ENCODE results near the gene ZNF134.

The ZNF134 gene

DNA sequence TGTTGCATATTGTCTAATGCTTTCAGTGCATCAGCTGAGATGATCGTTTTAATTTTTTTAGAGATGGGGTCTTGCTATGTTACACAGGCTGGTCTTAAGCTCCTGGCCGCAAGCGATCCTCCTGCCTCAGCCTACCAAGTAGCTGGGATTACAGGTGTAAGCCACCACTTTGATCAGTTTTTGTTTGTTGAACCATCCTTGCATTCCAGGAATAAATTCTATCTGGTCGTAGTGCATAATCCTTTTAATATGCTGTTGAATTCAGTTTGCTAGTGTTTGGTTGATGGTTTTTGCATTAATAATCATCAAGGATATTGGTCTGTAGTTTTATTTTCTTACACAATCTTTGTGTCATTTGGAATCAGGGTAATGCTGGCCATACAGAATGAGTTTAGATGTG, 23.3 kb downstream of the ZNF134 start:
- H3K4me3 ChIP-seq (ENCODE audit: control insufficient read depth, low read depth, low read length): no peak overlapping the region
- TF ChIP-seq, protein P1, sequence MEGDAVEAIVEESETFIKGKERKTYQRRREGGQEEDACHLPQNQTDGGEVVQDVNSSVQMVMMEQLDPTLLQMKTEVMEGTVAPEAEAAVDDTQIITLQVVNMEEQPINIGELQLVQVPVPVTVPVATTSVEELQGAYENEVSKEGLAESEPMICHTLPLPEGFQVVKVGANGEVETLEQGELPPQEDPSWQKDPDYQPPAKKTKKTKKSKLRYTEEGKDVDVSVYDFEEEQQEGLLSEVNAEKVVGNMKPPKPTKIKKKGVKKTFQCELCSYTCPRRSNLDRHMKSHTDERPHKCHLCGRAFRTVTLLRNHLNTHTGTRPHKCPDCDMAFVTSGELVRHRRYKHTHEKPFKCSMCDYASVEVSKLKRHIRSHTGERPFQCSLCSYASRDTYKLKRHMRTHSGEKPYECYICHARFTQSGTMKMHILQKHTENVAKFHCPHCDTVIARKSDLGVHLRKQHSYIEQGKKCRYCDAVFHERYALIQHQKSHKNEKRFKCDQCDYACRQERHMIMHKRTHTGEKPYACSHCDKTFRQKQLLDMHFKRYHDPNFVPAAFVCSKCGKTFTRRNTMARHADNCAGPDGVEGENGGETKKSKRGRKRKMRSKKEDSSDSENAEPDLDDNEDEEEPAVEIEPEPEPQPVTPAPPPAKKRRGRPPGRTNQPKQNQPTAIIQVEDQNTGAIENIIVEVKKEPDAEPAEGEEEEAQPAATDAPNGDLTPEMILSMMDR (IDR thresholded peaks at IDR 0.05; ENCODE audit: control insufficient read depth, insufficient read depth, low read depth, low read length, missing control alignments): no peak
- DNase-seq (ENCODE audit: low read depth): no peak

GRCh38 chr19:57641715-57642234, 27.7 kb downstream of the ZNF134 start:
- TF ChIP-seq, protein P1 (IDR thresholded peaks at IDR 0.05; ENCODE audit: control insufficient read depth, insufficient read depth, low read depth, low read length, missing control alignments): no peak
- H3K4me3 ChIP-seq (ENCODE audit: control insufficient read depth, low read depth, low read length): no peak overlapping the region
- DNase-seq (ENCODE audit: low read depth): no peak

- TF ChIP-seq, protein P1 (IDR thresholded peaks at IDR 0.05; ENCODE audit: control insufficient read depth, insufficient read depth, low read depth, low read length, missing control alignments): no peak
- no peak overlapping the region for H3K4me3 ChIP-seq (ENCODE audit: control insufficient read depth, low read depth, low read length)
Measured at GRCh38 chr19:57642396-57643046, 28.5 kb downstream of the ZNF134 start.

GRCh38 chr19:57643734-57644133, 29.7 kb downstream of the ZNF134 start:
- H3K4me3 ChIP-seq (ENCODE audit: control insufficient read depth, low read depth, low read length): no peak overlapping the region
- no peak for DNase-seq (ENCODE audit: low read depth)
- TF ChIP-seq, protein P1 (IDR thresholded peaks at IDR 0.05; ENCODE audit: control insufficient read depth, insufficient read depth, low read depth, low read length, missing control alignments): no peak

More at GRCh38 chr19:57642396-57643046, 28.5 kb downstream of the ZNF134 start:
- no peak for DNase-seq (ENCODE audit: low read depth)

DNA sequence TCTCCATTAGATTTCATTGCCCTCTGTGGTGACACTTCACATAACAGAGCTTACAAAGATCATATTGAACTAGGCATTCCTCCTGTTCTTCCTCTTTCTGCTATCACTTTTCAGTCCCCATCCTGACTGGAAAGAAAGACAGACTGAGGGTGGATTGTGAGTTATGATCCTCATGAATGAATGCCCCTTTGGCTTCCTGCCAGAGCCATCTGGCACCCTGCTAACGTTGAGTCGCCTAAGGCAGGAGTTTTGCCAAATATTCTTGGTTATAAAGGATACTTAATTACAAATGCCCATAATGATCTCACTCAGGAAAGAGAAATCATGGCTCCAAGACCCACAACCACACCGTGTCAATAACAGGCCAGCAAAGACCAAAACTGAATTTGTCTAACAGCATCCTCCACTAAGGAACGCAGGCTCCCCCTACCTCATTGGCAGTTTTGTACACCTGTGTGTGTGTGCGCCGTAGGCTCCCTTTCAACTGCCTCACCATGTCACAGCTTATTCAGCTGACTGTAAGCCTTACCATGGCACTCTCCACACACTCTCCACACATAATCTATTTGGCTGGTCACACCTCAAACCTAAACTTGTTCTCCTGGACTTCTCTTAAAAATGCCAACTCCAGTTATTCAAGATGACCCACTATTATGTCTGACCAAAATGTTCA, 34.4 kb downstream of the ZNF134 start:
- TF ChIP-seq, protein P1 (IDR thresholded peaks at IDR 0.05; ENCODE audit: control insufficient read depth, insufficient read depth, low read depth, low read length, missing control alignments): no peak
- no peak for DNase-seq (ENCODE audit: low read depth)
- H3K4me3 ChIP-seq (ENCODE audit: control insufficient read depth, low read depth, low read length): no peak overlapping the region

GRCh38 chr19:57651654-57651996, 37.6 kb downstream of the ZNF134 start:
- no peak overlapping the region for H3K4me3 ChIP-seq (ENCODE audit: control insufficient read depth, low read depth, low read length)
- TF ChIP-seq, protein P1 (IDR thresholded peaks at IDR 0.05; ENCODE audit: control insufficient read depth, insufficient read depth, low read depth, low read length, missing control alignments): peak; percentile 11
- no peak for DNase-seq (ENCODE audit: low read depth)
